ENCODE measurements around the gene CAMTA1. TPM values are rescaled to one million over a fixed set of nuclear protein-coding genes. Genes with fewer than 3 reads are reported as not detected.

The CAMTA1 gene
- total RNA-seq, 1 experiment from 2014 or later, result 82.2 TPM

- ChIA-PET POLR2A (no interaction called here), CTCF (no interaction called here)
- no peaks in the 10 kb centered on the region for H3K36me3 ChIP-seq (ENCODE audit: control insufficient read depth, insufficient read depth, low read length)
- TF ChIP-seq TCF7L2 (IDR thresholded peaks at IDR 0.05; ENCODE audit: low read depth, low read length) (no peak), CTCF (IDR thresholded peaks at IDR 0.05) (no peak), REST (IDR thresholded peaks at IDR 0.05; ENCODE audit: insufficient read depth in 1 of 2, low read depth in 2 of 2, low read length in 1 of 2) (no peak), POLR2AphosphoS5 (IDR thresholded peaks at IDR 0.05; ENCODE audit: low read depth, low read length) (no peak), SIN3A (IDR thresholded peaks at IDR 0.05; ENCODE audit: borderline replicate concordance, insufficient read depth, low read depth, low read length) (no peak)
- no TSS peak for BruUV-seq (replicated peaks)
- in situ Hi-C loops (cut with HindIII; ENCODE audit: low pct_unique_long_range_greater_than_20kb, low sequenced_read_pairs), result no loop called here
- H3K27ac ChIP-seq (ENCODE audit: low read length), result no peak overlapping the region
- no peak for ATAC-seq
- H3K27me3 ChIP-seq (ENCODE audit: control insufficient read depth, insufficient read depth, low read length), result no peaks in the 10 kb centered on the region
- no peaks in the 10 kb centered on the region for H3K4me1 ChIP-seq (ENCODE audit: control insufficient read depth, insufficient read depth, low read length)
- H3K9me3 ChIP-seq (ENCODE audit: control insufficient read depth, insufficient read depth, low read depth, low read length), result no peaks in the 10 kb centered on the region
- H3K4me3 ChIP-seq (ENCODE audit: low read depth in 2 of 2, low read length in 2 of 2), result no peak overlapping the region
- DNase-seq (ENCODE audit: low read depth, low spot score), result no peak
- intact Hi-C loops (cut with micrococcal nuclease; ENCODE audit: unreplicated experiment), result no loop called here
Measured at GRCh38 chr1:7343882-7344281, 558.6 kb downstream of the CAMTA1 start.

GRCh38 chr1:7344299-7344698 is 559.0 kb downstream of the CAMTA1 start:
- Histone ChIP-seq H3K36me3 (ENCODE audit: control insufficient read depth, insufficient read depth, low read length) (no peaks in the 10 kb centered on the region), H3K27me3 (ENCODE audit: control insufficient read depth, insufficient read depth, low read length) (no peaks in the 10 kb centered on the region), H3K4me1 (ENCODE audit: control insufficient read depth, insufficient read depth, low read length) (no peaks in the 10 kb centered on the region), H3K4me3 (ENCODE audit: low read depth in 2 of 2, low read length in 2 of 2) (no peak overlapping the region), H3K9me3 (ENCODE audit: control insufficient read depth, insufficient read depth, low read depth, low read length) (no peaks in the 10 kb centered on the region), H3K27ac (ENCODE audit: low read length) (no peak overlapping the region)
- intact Hi-C loops (cut with micrococcal nuclease; ENCODE audit: unreplicated experiment) (no loop called here), in situ Hi-C loops (cut with HindIII; ENCODE audit: low pct_unique_long_range_greater_than_20kb, low sequenced_read_pairs) (no loop called here)
- DNase-seq (ENCODE audit: low read depth, low spot score) (no peak), ATAC-seq (no peak)
- no TSS peak for BruUV-seq (replicated peaks)
- POLR2A ChIA-PET, result no interaction called here
- no peak for TF ChIP-seq POLR2AphosphoS5 (IDR thresholded peaks at IDR 0.05; ENCODE audit: low read depth, low read length)
- TF ChIP-seq CTCF (IDR thresholded peaks at IDR 0.05), result no peak
- TF ChIP-seq SIN3A (IDR thresholded peaks at IDR 0.05; ENCODE audit: borderline replicate concordance, insufficient read depth, low read depth, low read length), result no peak
- no peak for TF ChIP-seq TCF7L2 (IDR thresholded peaks at IDR 0.05; ENCODE audit: low read depth, low read length)
- TF ChIP-seq REST (IDR thresholded peaks at IDR 0.05; ENCODE audit: insufficient read depth in 1 of 2, low read depth in 2 of 2, low read length in 1 of 2), result no peak
- CTCF ChIA-PET, result no interaction called here
